Stimulated activated CD4-positive, alpha-beta T cell treated with anti-CD3 and anti-CD28 coated beads, Interleukin-4, amount 100 ng/mL, for 4 hours (primary cell): ENCODE measurements around the gene JARID2.
"Not testable (repeated sequence)": the region's sequence is repeated elsewhere in the genome, so short reads cannot be mapped to it uniquely, and the experiment has no call there.

Experiments used
- DNase-seq, 2 experiments: peaks; one replicate each; pipeline ENCODE4 v3.0.0-alpha.2; 2020

The JARID2 gene

GRCh38 chr6:15265787-15266186 is 19.9 kb downstream of the JARID2 start:
- no peak for DNase-seq

- no peak for DNase-seq
Measured at GRCh38 chr6:15266423-15266996, 20.6 kb downstream of the JARID2 start.

- DNase-seq, result no peak
Measured at GRCh38 chr6:15267221-15267620, 21.4 kb downstream of the JARID2 start.

GRCh38 chr6:15268137-15268908 is 22.5 kb downstream of the JARID2 start:
- no peak for DNase-seq

- DNase-seq, result no peak
Measured at GRCh38 chr6:15269011-15269410, 23.1 kb downstream of the JARID2 start.

GRCh38 chr6:15269619-15270018 is 23.8 kb downstream of the JARID2 start:
- DNase-seq, result no peak

- DNase-seq, result no peak
Measured at GRCh38 chr6:15270402-15270801, 24.5 kb downstream of the JARID2 start.

GRCh38 chr6:15272562-15272961 is 26.7 kb downstream of the JARID2 start:
- no peak for DNase-seq

GRCh38 chr6:15274692-15275387 is 29.0 kb downstream of the JARID2 start:
- DNase-seq, result no peak

GRCh38 chr6:15276036-15276985 is 30.4 kb downstream of the JARID2 start:
- no peak for DNase-seq

GRCh38 chr6:15279047-15279661 is 33.3 kb downstream of the JARID2 start:
- no peak for DNase-seq

- DNase-seq, result no peak
Measured at GRCh38 chr6:15280028-15280427, 34.2 kb downstream of the JARID2 start.

GRCh38 chr6:15280961-15281360 is 35.1 kb downstream of the JARID2 start:
- no peak for DNase-seq

- DNase-seq, result no peak
Measured at GRCh38 chr6:15282334-15282733, 36.5 kb downstream of the JARID2 start.

- DNase-seq, result no peak
Measured at GRCh38 chr6:15283986-15284361, 38.1 kb downstream of the JARID2 start.

GRCh38 chr6:15284743-15285142 is 38.9 kb downstream of the JARID2 start:
- no peak for DNase-seq

GRCh38 chr6:15285682-15286294 is 39.9 kb downstream of the JARID2 start:
- DNase-seq, result no peak

- no peak for DNase-seq
Measured at GRCh38 chr6:15287670-15288375, 42.0 kb downstream of the JARID2 start.

- DNase-seq, result no peak
Measured at GRCh38 chr6:15288856-15289255, 43.0 kb downstream of the JARID2 start.

- not testable (repeated sequence) for DNase-seq
Measured at GRCh38 chr6:15289456-15289855, 43.6 kb downstream of the JARID2 start.

GRCh38 chr6:15290067-15290680 is 44.3 kb downstream of the JARID2 start:
- DNase-seq, result no peak
